ENCODE measurements around the gene C22orf15.

C22orf15 gene

DNA sequence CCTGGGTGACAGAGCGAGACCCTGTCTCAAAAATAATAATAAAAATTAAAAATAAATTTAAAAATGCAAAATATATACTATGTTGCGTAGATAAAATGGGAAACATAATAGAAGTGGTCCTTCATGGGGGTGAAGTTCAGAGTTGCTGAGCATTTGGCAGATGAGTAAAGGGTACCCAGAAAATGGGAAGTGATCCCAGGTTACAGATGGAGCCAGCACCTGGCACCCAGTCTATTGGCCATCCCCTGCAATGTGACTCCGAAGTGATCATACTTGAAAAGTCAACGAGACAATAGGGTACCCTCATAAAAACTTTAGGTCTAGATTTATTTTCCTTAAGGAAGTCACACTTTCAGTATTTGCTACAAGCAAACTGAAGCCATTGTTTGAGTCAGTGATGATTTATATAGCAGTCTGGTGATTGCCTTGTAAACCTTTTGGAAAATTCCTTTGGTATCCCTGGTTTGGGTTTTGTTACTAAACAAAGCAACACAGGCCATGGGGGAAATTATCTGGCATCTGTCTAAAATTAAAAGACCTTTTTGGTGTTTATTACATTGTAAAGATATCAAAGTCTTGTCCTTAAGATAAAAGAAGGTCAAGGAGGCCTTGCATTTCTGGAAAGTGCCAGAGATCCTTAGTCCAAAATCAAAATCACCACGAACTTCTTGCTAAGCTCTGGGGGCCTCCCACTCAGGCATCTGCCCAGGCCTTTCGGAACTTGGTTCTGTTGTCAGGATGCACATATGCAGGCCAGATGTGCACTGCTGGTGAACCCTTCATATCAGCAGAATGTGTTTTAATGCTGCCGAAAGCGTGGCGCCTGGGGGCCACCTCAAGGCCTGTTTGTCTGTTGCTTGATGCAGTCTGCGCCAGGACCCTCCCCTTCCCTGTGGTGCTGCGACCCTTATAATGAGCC is 28.3 kb downstream of the C22orf15 start:
- no peak for DNase-seq

DNA sequence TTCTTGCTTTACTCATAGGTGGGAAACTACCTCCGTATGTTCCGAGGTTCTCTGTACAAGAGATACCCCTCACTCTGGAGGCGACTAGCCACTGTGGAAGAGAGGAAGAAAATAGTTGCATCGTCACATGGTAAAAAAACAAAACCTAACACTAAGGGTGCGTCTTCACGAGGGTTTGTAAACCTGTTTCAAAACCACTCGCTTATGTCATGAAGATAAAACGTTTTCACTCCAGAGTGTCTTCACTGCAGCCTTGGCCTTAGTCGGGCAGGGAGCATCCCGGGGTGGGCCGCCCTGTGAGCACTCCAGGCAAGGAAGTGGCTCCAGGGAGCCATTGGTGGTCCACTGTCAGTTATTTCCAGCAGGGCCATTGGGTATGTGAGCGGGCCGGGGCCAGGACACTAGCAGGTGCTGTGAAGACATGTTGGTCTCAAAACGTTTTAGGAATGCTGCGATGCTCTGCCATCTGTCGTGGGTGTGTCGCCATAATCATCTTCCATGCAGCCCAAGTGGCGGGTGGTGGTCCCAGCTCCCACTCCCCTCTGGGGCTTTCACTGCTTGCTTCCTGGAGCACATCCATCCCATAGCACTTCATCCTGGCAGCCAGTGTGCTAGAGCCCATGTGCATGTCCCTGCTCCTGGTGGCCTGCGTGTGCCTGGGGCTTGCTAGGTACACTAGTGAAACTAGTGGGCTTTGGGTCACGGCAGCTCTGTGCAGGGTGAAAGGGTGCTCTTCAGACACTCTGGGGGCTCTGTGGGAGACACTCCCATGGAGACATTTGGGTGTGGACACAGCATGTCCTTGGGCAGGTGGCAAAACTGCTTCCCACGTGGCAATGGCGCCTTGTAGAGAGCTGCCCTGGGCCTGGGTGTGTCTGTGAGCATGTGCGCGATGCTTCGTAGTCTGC is 29.2 kb downstream of the C22orf15 start:
- DNase-seq: no peak

DNA sequence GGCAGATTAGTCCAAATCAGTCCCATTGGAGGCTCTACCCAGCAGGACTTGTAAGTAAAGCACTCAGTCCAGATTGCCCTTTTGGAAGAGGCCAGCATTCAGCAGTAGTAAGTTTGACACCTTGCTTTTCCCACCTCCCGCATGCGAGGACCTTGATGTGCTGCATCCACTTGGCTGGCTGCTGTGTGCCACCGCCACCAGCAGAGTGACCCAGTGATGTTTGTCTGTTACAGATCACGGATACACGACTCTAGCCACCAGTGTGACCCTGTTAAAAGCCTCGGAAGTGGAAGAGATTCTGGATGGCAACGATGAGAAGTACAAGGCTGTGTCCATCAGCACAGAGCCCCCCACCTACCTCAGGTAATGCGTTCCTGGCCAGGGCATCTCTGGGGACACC is 30.5 kb downstream of the C22orf15 start:
- no peak for DNase-seq

DNA sequence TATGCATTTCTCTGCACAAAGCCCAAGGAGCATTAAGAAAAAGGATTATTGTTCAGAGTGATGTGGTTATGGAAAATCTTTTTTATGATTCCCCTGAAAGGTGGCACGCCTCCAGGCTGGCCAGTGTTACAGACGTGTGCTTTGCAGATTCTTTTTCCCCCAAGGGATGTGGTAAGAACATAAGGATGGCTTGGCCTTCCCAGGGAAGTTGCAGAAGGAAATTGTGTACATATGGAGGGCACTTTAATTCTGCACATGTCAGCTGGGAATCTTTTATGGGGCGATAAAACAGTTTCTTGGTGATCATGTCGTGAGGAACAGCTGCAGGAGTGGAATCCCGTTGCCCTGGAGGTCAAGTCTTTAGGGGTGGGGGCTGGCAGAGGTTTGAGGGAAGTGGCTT is 33.7 kb downstream of the C22orf15 start:
- no peak for DNase-seq

DNA sequence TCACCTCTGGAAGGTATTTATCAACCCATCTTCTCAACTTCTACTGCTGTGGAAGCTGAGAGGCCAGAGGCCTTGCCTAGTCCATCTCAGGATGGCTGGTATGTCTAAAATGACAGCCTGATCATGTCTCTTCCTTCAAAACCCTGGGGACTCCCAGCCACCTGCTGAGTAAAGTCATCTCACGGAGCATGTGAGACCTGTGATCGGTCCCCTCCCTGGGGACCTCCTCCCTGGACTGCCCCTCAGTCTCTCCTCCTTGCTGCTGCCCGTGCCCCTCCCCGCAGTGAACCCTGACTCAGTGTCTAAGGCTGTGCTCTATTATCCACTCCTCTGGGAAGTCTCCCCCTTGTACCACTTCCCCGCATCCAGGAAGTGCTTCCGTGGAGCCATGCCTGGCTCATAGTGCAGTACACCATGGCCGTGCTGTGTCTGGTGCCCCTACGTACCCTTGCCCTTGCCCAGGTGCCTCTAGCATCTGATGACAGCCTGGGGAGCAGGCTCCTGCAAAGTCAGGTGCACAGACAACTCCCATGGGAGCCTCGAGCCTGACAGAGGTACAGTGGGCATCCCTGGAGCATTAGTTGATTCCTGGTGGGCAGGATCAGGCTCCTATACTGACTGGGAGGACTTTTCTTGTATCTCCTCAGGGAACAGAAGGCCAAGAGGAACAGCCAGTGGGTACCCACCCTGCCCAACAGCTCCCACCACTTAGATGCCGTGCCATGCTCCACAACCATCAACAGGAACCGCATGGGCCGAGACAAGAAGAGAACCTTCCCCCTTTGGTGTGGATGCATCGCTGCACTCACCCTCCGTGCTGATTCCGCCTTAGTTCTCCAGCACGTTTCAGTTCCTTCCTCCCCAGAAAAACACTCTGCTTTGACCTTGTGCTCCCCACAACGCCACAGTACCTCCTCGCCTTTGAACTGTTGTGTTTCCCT is 37.8 kb downstream of the C22orf15 start:
- no peak for DNase-seq

DNA sequence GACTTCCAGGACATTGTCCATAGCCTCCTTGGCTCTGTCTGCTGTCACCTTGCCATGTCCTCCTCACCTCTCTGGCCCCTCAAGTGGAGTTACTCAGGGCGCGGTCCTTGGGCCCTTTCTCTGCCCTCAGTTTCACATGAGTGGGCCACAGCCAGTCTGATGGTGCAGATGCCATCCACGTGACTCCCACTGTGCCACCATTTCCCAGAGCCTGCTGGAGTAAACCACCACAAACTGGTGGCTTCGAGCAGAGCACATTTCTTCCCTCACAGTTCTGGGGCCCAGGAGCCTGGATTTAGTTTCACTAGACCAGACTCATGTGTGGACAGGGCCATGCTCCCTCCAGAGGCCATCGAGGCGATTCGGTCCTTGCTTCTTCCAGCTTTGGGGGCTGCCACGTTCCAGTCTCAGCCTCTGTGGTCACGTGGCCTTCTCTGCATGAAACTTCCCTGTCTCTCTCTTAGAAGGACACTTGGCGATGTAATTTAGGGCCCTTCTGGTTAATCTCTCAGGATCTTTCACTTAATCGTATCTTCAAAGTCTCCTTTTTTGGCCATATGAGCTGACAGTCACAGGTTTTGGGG is 38.5 kb downstream of the C22orf15 start:
- DNase-seq: no peak

DNA sequence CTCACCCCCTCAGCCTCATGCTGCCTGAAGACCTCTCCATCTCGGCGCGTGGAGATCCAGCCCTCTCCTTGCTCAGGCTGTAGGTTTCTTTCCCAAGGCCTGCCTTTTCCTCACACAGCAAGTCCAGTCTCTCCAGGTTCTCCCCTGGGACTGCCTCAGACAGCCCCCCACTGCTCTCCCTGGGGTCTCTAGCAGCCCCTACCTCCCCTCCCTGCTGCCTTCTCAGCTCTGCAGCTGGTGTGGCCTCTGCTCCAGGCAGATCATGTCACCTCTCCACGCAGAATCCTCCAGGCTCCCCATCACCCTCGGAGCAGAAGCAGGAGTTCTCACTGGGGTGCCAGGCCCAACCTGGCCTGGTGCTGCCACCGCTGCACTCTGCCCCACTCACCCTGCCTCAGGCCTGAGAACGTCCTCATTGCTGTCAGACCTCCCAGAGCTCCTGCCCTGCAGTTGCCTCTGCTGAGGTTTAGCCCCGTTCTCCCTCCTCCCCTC is 39.1 kb downstream of the C22orf15 start:
- no peak for DNase-seq

DNA sequence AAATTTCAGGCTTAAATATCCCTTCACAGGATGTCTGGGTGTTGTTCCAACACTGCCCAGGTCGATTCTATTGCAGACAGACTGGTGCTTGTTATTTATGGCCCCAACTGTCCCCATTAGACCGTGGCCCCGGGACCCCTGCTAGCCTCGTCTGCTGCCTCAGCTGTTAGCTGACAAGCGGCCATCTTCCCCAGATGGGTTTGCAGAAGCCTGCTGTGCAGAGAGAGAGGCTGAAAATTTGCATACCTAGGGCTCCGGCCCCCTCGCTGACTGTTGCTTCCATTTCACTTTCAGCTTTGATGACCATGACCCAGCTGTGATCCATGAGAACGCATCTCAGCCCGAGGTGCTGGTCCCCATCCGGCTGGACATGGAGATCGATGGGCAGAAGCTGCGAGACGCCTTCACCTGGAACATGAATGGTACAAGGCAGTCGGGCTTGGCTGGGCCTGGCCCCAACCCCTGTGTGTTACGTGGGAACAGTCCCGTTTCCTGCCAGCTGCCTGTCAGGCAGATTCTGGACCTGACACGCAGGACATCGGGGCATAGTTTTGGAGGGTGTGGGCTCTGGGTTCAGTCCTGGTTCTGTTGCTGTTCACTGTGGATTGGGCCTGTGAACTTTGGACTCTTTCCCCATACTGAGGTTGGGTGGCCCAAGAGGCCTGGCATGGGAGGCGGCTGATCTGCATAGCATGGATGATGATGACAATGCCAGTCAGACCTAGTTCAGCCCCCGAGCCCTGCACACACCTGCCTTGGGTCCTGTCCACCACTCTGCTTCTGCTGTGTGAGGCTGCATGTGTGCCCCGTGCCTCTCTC is 40.4 kb downstream of the C22orf15 start:
- DNase-seq: no peak

DNA sequence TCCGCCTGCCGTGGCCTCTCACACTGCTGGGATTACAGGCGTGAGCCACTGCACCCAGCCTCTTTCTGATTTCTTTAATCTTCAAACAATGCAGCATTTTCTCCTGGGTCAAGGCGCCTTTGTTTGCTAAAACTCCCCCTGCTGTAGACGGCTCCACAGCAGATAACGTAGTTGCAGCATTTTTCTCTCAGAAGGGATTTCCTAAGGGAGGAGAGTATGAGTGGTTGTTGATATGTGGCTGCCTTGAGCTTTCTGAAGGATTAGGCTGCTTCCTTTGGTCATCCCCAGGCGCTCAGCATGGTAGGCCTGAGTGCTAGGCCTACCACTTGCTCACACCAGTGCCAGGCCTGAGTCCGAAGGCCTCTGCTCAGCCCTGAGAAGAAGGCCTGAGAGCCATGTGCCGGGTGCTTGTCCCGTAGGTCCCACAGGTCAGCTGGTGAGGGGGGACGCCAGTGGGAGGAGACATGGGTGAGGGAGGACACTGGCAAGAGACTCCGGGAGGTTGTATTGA is 42.0 kb downstream of the C22orf15 start:
- DNase-seq: no peak

DNA sequence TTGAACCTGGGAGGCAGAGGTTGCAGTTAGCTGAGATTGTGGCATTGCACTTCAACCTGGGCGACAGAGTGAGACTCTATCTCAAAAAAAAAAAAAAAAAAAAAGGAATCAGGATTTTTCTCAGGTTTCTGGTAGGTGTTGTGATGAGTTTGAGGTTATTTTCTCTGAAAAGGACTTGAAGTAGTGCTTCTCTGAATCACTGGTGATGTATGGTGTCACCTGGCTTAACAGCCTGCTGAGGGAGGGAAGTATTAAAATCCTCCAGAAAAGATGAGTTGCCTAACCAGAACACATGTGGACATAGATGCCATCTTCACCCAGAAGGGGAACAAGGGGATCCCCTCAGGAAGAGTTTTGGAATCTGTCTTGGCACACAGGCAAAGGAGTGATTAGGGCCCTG is 44.0 kb downstream of the C22orf15 start:
- DNase-seq: no peak

DNA sequence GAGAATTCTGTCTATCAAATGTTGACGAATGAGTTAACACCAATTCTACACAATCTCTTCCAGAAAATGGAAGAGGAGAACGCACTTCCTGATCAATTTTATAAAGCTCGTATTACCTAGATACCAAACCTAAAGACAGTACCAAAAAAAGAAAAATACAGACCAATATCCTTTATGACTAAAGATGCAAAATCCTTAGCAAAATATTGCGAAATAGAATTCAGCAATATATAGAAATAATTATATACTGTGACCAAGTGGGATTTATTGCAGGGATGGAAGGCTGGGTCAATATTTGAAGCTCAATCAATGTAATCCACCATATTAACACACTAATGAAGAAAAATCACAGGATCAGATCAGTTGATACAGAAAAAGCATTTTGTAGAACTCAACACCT is 49.6 kb downstream of the C22orf15 start:
- no peak for DNase-seq
